HEK293 (cell line): ENCODE measurements around the gene FBXO27.

Source experiments
- CTCF ChIA-PET: fragments of 350-600 bp; formaldehyde crosslinking; extraction: SDS; loops from one replicate; lab custom pipeline; 2021; ENCODE audit warnings: antibody characterized with exemption; lab: Yijun Ruan, JAX
- POLR2A ChIA-PET: fragments of 300-600 bp; formaldehyde crosslinking; extraction: SDS; loops from one replicate; lab custom pipeline; 2020; ENCODE audit warnings: antibody characterized with exemption, inconsistent platforms; lab: Yijun Ruan, JAX
- H3K27ac ChIP-seq: fragments of 200-500 bp; sonication (Bioruptor generic); 2 replicates; pipeline ENCODE4 v1.5.1; 2014; ENCODE audit warnings: low read depth, low read length, control low read depth, inconsistent platforms; ENCODE audit errors: extremely low read depth
- H3K36me3 ChIP-seq, 2 experiments: fragments of 200-500 bp in 1 of 2; sonication (Bioruptor generic) in 1 of 2; 1 replicate in 1 of 2; 2 replicates in 1 of 2; pipeline ENCODE4 v1.5.1; 2014 to 2017; ENCODE audit warnings: inconsistent platforms in 2 of 2, low read length in 2 of 2; ENCODE audit not compliant: control insufficient read depth in 2 of 2, insufficient read depth in 1 of 2
- H3K4me1 ChIP-seq: fragments of 200-500 bp; sonication (Bioruptor generic); 2 replicates; pipeline ENCODE4 v1.5.1; 2014; ENCODE audit warnings: mild to moderate bottlenecking, low read length, inconsistent platforms; ENCODE audit not compliant: control insufficient read depth, insufficient read depth
- H3K4me3 ChIP-seq: 2 replicates; pipeline ENCODE4 v1.5.1; 2011; ENCODE audit warnings: low read depth, mild to moderate bottlenecking, control low read depth, low read length, moderate library complexity
- H3K9me3 ChIP-seq: fragments of 200-500 bp; sonication (Bioruptor generic); 2 replicates; pipeline ENCODE4 v1.5.1; 2014; ENCODE audit warnings: low read depth, low read length, inconsistent platforms; ENCODE audit not compliant: control insufficient read depth, insufficient read depth
- SETDB1 ChIP-seq: IDR thresholded peaks from one replicate; pipeline ENCODE4 v1.6.1; 2017; ENCODE audit warnings: mild to moderate bottlenecking, low read length, moderate library complexity, mixed read lengths; ENCODE audit not compliant: insufficient read length
- WT1 ChIP-seq: fragments of 450-650 bp; formaldehyde crosslinking; IDR thresholded peaks from 2 replicates; pipeline ENCODE4 v1.5.1; 2016; ENCODE audit warnings: missing biosample characterization, missing genetic modification characterization
- YY2 ChIP-seq: fragments of 450-650 bp; formaldehyde crosslinking; IDR thresholded peaks from 2 replicates; pipeline ENCODE4 v1.5.1; 2016; ENCODE audit warnings: missing biosample characterization, missing genetic modification characterization
- ZFP41 ChIP-seq: fragments of 450-650 bp; formaldehyde crosslinking; IDR thresholded peaks from 2 replicates; pipeline ENCODE4 v1.5.1; 2016; ENCODE audit warnings: missing biosample characterization, missing genetic modification characterization, borderline replicate concordance
- ZNF146 ChIP-seq: fragments of 450-650 bp; formaldehyde crosslinking; IDR thresholded peaks from 2 replicates; pipeline ENCODE4 v1.5.1; 2016; ENCODE audit warnings: missing biosample characterization, missing genetic modification characterization
- ZNF157 ChIP-seq: fragments of 450-650 bp; formaldehyde crosslinking; IDR thresholded peaks from 2 replicates; pipeline ENCODE4 v1.5.1; 2016; ENCODE audit warnings: missing biosample characterization, missing genetic modification characterization
- ZNF169 ChIP-seq: fragments of 450-650 bp; formaldehyde crosslinking; IDR thresholded peaks from 2 replicates; pipeline ENCODE4 v1.5.1; 2016; ENCODE audit warnings: missing biosample characterization, missing genetic modification characterization
- ZNF214 ChIP-seq: fragments of 450-650 bp; formaldehyde crosslinking; IDR thresholded peaks from 2 replicates; pipeline ENCODE4 v1.5.1; 2017; ENCODE audit warnings: missing biosample characterization, mild to moderate bottlenecking, missing genetic modification characterization, borderline replicate concordance
- ZNF350 ChIP-seq: fragments of 450-650 bp; formaldehyde crosslinking; IDR thresholded peaks from 2 replicates; pipeline ENCODE4 v1.5.0; 2017; ENCODE audit warnings: missing biosample characterization, mild to moderate bottlenecking, missing genetic modification characterization
- ZNF510 ChIP-seq: fragments of 450-650 bp; formaldehyde crosslinking; IDR thresholded peaks from 2 replicates; pipeline ENCODE4 v1.5.1; 2018; ENCODE audit warnings: mild to moderate bottlenecking, missing genetic modification characterization, missing biosample characterization; ENCODE audit not compliant: insufficient replicate concordance
- ZNF596 ChIP-seq: fragments of 450-650 bp; IDR thresholded peaks from 2 replicates; pipeline ENCODE4 v1.5.0; 2018; ENCODE audit warnings: missing biosample characterization, mild to moderate bottlenecking, missing genetic modification characterization, moderate library complexity
- ZNF654 ChIP-seq: fragments of 450-650 bp; formaldehyde crosslinking; IDR thresholded peaks from 2 replicates; pipeline ENCODE4 v1.5.1; 2016; ENCODE audit warnings: low read depth, missing biosample characterization, missing genetic modification characterization
- ZNF785 ChIP-seq: fragments of 450-650 bp; formaldehyde crosslinking; IDR thresholded peaks from 2 replicates; pipeline ENCODE4 v1.5.1; 2016; ENCODE audit warnings: missing biosample characterization, missing genetic modification characterization
- ZSCAN4 ChIP-seq: fragments of 450-650 bp; formaldehyde crosslinking; IDR thresholded peaks from 2 replicates; pipeline ENCODE4 v1.5.1; 2017; ENCODE audit warnings: missing biosample characterization, missing genetic modification characterization
- TF ChIP-seq, protein P1 (sequence below): fragments of 450-650 bp; formaldehyde crosslinking; IDR thresholded peaks from 2 replicates; pipeline ENCODE4 v1.5.1; 2016; ENCODE audit warnings: missing biosample characterization, missing genetic modification characterization
- TF ChIP-seq, protein P2 (sequence below): fragments of 450-650 bp; formaldehyde crosslinking; IDR thresholded peaks from 2 replicates; pipeline ENCODE4 v1.5.1; 2016; ENCODE audit warnings: missing biosample characterization, missing genetic modification characterization
- TF ChIP-seq, protein P3 (sequence below): fragments of 450-650 bp; formaldehyde crosslinking; IDR thresholded peaks from 2 replicates; pipeline ENCODE4 v1.5.1; 2016; ENCODE audit warnings: missing biosample characterization, missing genetic modification characterization
- TF ChIP-seq, protein P4 (sequence below): fragments of 450-650 bp; formaldehyde crosslinking; optimal IDR thresholded peaks from 2 replicates; pipeline ENCODE3; 2016; ENCODE audit warnings: missing biosample characterization, mild to moderate bottlenecking, missing genetic modification characterization

Gene FBXO27

DNA sequence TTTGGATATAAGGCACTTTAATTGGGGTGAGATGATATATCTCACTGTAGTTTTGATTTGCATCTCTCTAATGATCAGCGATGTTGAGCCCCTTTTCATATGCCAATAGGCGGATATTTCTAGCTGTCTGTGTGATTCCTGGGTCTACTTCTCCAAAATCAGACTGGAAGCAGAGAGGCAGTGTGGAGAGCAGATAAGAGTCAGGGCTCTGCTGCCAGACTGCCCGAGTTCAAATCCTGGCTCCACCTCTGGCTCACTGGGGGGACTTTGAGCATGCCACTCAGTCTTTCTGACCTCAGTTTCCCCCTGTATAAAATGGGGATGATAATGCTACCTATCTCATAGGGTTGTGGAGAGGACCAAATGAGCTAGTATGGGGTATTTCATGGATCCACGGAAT lies 27.8 kb upstream of the FBXO27 start:
- CTCF ChIA-PET: interaction anchor here (0.8 to 4.4 kb wide), 2 partner anchors 8 to 129 kb away, joined by 3 to 45 read pairs; partner anchors contain the start of genes MRPS12 and SARS2
- Histone ChIP-seq H3K4me3 (no peak overlapping the region), H3K27ac (no peak overlapping the region), H3K36me3 (no peaks in the 10 kb centered on the region), H3K4me1 (no peaks in the 10 kb centered on the region), H3K9me3 (no peaks in the 10 kb centered on the region)
- POLR2A ChIA-PET: no interaction called here
- TF ChIP-seq WT1 (tag by site-specific recombination): no peak
- 0 out of 2 replicates have a peak, but pooled peaks have one; percentile 41 for TF ChIP-seq ZNF350 (tag by site-specific recombination)
- TF ChIP-seq ZNF157 (tag by site-specific recombination): no peak

GRCh38 chr19:39059302-39059701 lies 27.0 kb upstream of the FBXO27 start:
- no peaks in the 10 kb centered on the region for H3K4me1 ChIP-seq
- ChIA-PET POLR2A (interaction anchor here (0.6 kb wide), 1 partner anchor 89 kb away, joined by 6 read pairs; no protein-coding TSS in a partner anchor), CTCF (interaction anchor here (0.8 to 4.4 kb wide), 2 partner anchors 8 to 129 kb away, joined by 3 to 45 read pairs; partner anchors contain the start of genes MRPS12 and SARS2)
- H3K9me3 ChIP-seq: no peaks in the 10 kb centered on the region
- TF ChIP-seq ZNF785 (tag by site-specific recombination): 0 out of 2 replicates have a peak, but pooled peaks have one; percentile 20
- TF ChIP-seq ZNF654: no peak
- peak; percentile 99 for TF ChIP-seq ZNF146 (tag by site-specific recombination)
- TF ChIP-seq, protein P1, sequence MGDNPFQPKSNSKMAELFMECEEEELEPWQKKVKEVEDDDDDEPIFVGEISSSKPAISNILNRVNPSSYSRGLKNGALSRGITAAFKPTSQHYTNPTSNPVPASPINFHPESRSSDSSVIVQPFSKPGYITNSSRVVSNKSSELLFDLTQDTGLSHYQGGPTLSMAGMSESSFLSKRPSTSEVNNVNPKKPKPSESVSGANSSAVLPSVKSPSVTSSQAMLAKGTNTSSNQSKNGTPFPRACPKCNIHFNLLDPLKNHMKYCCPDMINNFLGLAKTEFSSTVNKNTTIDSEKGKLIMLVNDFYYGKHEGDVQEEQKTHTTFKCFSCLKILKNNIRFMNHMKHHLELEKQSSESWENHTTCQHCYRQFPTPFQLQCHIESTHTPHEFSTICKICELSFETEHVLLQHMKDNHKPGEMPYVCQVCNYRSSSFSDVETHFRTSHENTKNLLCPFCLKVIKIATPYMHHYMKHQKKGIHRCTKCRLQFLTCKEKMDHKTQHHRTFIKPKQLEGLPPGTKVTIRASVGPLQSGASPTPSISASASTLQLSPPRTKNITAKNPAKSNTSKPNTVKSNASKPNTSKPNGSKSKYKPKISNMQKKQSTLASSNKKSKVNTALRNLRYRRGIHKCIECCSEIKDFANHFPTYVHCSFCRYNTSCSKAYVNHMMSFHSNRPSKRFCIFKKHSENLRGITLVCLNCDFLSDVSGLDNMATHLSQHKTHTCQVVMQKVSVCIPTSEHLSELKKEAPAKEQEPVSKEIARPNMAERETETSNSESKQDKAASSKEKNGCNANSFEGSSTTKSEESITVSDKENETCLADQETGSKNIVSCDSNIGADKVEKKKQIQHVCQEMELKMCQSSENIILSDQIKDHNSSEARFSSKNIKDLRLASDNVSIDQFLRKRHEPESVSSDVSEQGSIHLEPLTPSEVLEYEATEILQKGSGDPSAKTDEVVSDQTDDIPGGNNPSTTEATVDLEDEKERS (tag by site-specific recombination): 0 out of 2 replicates have a peak, but pooled peaks have one; percentile 76
- TF ChIP-seq SETDB1: no peak
- TF ChIP-seq, protein P2, sequence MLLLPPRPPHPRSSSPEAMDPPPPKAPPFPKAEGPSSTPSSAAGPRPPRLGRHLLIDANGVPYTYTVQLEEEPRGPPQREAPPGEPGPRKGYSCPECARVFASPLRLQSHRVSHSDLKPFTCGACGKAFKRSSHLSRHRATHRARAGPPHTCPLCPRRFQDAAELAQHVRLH (tag by site-specific recombination): peak; percentile 28; the same call in 1 of the 2 replicates
- no peak overlapping the region for H3K4me3 ChIP-seq
- no peaks in the 10 kb centered on the region for H3K36me3 ChIP-seq
- no peak overlapping the region for H3K27ac ChIP-seq

GRCh38 chr19:39057615-39058014 lies 25.3 kb upstream of the FBXO27 start:
- Histone ChIP-seq H3K4me3 (no peak overlapping the region), H3K27ac (no peak overlapping the region), H3K4me1 (no peaks in the 10 kb centered on the region), H3K9me3 (no peaks in the 10 kb centered on the region), H3K36me3 (no peaks in the 10 kb centered on the region)
- TF ChIP-seq, protein P3, sequence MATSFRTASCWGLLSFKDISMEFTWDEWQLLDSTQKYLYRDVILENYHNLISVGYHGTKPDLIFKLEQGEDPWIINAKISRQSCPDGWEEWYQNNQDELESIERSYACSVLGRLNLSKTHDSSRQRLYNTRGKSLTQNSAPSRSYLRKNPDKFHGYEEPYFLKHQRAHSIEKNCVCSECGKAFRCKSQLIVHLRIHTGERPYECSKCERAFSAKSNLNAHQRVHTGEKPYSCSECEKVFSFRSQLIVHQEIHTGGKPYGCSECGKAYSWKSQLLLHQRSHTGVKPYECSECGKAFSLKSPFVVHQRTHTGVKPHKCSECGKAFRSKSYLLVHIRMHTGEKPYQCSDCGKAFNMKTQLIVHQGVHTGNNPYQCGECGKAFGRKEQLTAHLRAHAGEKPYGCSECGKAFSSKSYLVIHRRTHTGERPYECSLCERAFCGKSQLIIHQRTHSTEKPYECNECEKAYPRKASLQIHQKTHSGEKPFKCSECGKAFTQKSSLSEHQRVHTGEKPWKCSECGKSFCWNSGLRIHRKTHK (tag by site-specific recombination): 0 out of 2 replicates have a peak, but pooled peaks have one; percentile 6
- TF ChIP-seq ZSCAN4 (tag by site-specific recombination) (no peak), ZNF510 (no peak), ZNF214 (tag by site-specific recombination) (no peak), YY2 (tag by site-specific recombination) (peak; percentile 47; the same call in 1 of the 2 replicates), ZNF169 (tag by site-specific recombination) (no peak), ZFP41 (no peak), ZNF596 (no peak)
- TF ChIP-seq, protein P4, sequence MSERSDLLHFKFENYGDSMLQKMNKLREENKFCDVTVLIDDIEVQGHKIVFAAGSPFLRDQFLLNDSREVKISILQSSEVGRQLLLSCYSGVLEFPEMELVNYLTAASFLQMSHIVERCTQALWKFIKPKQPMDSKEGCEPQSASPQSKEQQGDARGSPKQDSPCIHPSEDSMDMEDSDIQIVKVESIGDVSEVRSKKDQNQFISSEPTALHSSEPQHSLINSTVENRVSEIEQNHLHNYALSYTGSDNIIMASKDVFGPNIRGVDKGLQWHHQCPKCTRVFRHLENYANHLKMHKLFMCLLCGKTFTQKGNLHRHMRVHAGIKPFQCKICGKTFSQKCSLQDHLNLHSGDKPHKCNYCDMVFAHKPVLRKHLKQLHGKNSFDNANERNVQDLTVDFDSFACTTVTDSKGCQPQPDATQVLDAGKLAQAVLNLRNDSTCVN (tag by site-specific recombination): no peak
- TF ChIP-seq, protein P1 (tag by site-specific recombination): 0 out of 2 replicates have a peak, but pooled peaks have one; percentile 11
- ChIA-PET CTCF (interaction anchor here (0.6 to 1.2 kb wide), 4 partner anchors 81 to 475 kb away, joined by 3 to 5 read pairs (median 4); partner anchors contain the start of gene EID2B), POLR2A (interaction anchor here (0.6 kb wide), 1 partner anchor 20 kb away, joined by 3 read pairs; no protein-coding TSS in a partner anchor)
